ENCODE results near the gene DDX17. TPM values are rescaled to one million over a fixed set of nuclear protein-coding genes. Genes with fewer than 3 reads are reported as not detected.

Gene DDX17
- total RNA-seq, 4 donors from 2014 or later: 315 to 696 (median 363) TPM

- Histone ChIP-seq H3K27ac (no peak overlapping the region), H3K27me3 (peaks cover 3% of the 10 kb centered on the region), H3K36me3 (no peaks in the 10 kb centered on the region), H3K9me3 (no peaks in the 10 kb centered on the region), H3K4me1 (peaks cover 21% of the 10 kb centered on the region), H3K4me3 (peak overlapping the region; percentile 66)
- 41% methylated on average over 17 of the region's 28 CpGs for WGBS
- TF ChIP-seq EP300 (IDR thresholded peaks at IDR 0.05) (no peak), CTCF (IDR thresholded peaks at IDR 0.05) (no peak), POLR2AphosphoS5 (IDR thresholded peaks at IDR 0.05) (no peak), POLR2A (IDR thresholded peaks at IDR 0.05) (no peak)
- peak in 1 of 2 donors; percentile 65 for DNase-seq (ENCODE audit: low spot score in 2 of 2)
Measured at GRCh38 chr22:38468443-38469305, 37.4 kb downstream of the DDX17 start.

GRCh38 chr22:38467904-38468442, 38.1 kb downstream of the DDX17 start, which contains the start of gene KDELR3:
Gene KDELR3, plus strand, starts transcription at chr22:38468096. Its CDS starts 138 bp downstream, at chr22:38468234.
- Histone ChIP-seq H3K36me3 (no peaks in the 10 kb centered on the region), H3K4me1 (peaks cover 21% of the 10 kb centered on the region), H3K27ac (no peak within 1 kb of the TSS), H3K4me3 (peak within 1 kb of the TSS; percentile 66), H3K27me3 (peaks cover 9% of the 10 kb centered on the region), H3K9me3 (no peaks in the 10 kb centered on the region)
- TF ChIP-seq CTCF (IDR thresholded peaks at IDR 0.05) (no peak), EP300 (IDR thresholded peaks at IDR 0.05) (no peak), POLR2A (IDR thresholded peaks at IDR 0.05) (no peak), POLR2AphosphoS5 (IDR thresholded peaks at IDR 0.05) (no peak)
- WGBS: 4% methylated on average over 9 of the region's 53 CpGs
- peak in 1 of 2 donors; percentile 70 for DNase-seq (ENCODE audit: low spot score in 2 of 2)

GRCh38 chr22:38467438-38467903, 38.6 kb downstream of the DDX17 start:
- H3K9me3 ChIP-seq: no peaks in the 10 kb centered on the region
- H3K27me3 ChIP-seq: peaks cover 10% of the 10 kb centered on the region
- peak overlapping the region; percentile 66 for H3K4me3 ChIP-seq
- no peak for TF ChIP-seq CTCF (IDR thresholded peaks at IDR 0.05)
- no peak for TF ChIP-seq EP300 (IDR thresholded peaks at IDR 0.05)
- TF ChIP-seq POLR2A (IDR thresholded peaks at IDR 0.05): no peak
- no peak for TF ChIP-seq POLR2AphosphoS5 (IDR thresholded peaks at IDR 0.05)
- no peak overlapping the region for H3K27ac ChIP-seq
- DNase-seq (ENCODE audit: low spot score in 2 of 2): peak in 1 of 2 donors; percentile 62
- no peaks in the 10 kb centered on the region for H3K36me3 ChIP-seq
- peaks cover 21% of the 10 kb centered on the region for H3K4me1 ChIP-seq
- 38% methylated on average over 5 of the region's 20 CpGs for WGBS

GRCh38 chr22:38465673-38466490, 40.2 kb downstream of the DDX17 start:
- peaks cover 30% of the 10 kb centered on the region for H3K4me1 ChIP-seq
- no peak overlapping the region for H3K27ac ChIP-seq
- no peaks in the 10 kb centered on the region for H3K9me3 ChIP-seq
- no peaks in the 10 kb centered on the region for H3K36me3 ChIP-seq
- peaks cover 18% of the 10 kb centered on the region for H3K27me3 ChIP-seq
- WGBS: 60% methylated on average over 17 of the region's 26 CpGs
- H3K4me3 ChIP-seq: no peak overlapping the region
- TF ChIP-seq POLR2AphosphoS5 (IDR thresholded peaks at IDR 0.05) (no peak), POLR2A (IDR thresholded peaks at IDR 0.05) (no peak), EP300 (IDR thresholded peaks at IDR 0.05) (no peak), CTCF (IDR thresholded peaks at IDR 0.05) (no peak)
- peak in 1 of 2 donors; percentile 56 for DNase-seq (ENCODE audit: low spot score in 2 of 2)
